K562 treated with DMSO at 1 percent for 48 hours (cell line): Measurements from ENCODE around the gene KSR2. TPM values are rescaled to one million over a fixed set of nuclear protein-coding genes. Genes with fewer than 3 reads are reported as not detected.

Experiments
- total RNA-seq: library from RNA; unstranded; fragments of 300-600 nt; gene quantifications from 2 replicates; pipeline ENCODE4 v1.2.3, GENCODE V29; 2022; ENCODE audit warnings: low replicate concordance; ENCODE audit errors: extremely low read depth

Gene KSR2
- total RNA-seq: not detected in 2 replicates

GRCh38 chr12:117968826-117969659 is at the start of gene KSR2:
Gene KSR2 (minus strand): TSS chr12:117968990. CDS start chr12:117968255, 735 bp downstream.

GRCh38 chr12:118016424-118017264 is 47.9 kb upstream of the KSR2 start, which contains the start of gene RFC5:
Gene RFC5 (plus strand): TSS chr12:118016703. CDS start chr12:118016828, 125 bp downstream.

Other genes with a start within 250 kb of the KSR2 start
- not detected in 2 replicates for gene RFC5, start 47.7 kb upstream of the KSR2 start, total RNA-seq
- gene WSB2, start 92.2 kb upstream of the KSR2 start, total RNA-seq: not detected in 2 replicates
- not detected in 2 replicates for gene VSIG10, start 135.0 kb upstream of the KSR2 start, total RNA-seq
- gene PEBP1, start 167.1 kb upstream of the KSR2 start, total RNA-seq: not detected in 2 replicates